Spinal cord (tissue), 10 donors: ENCODE data around the gene NDC1. TPM values are rescaled to one million over a fixed set of nuclear protein-coding genes. Genes with fewer than 3 reads are reported as not detected.

ENCODE experiments used
- DNase-seq, 6 donors: peaks; one replicate each; pipeline versions ENCODE4 v3.0.0 to v3.0.0-alpha.2; 2013 to 2015; ENCODE audit warnings: low spot score in 6 of 6, low read depth in 4 of 6
- H3K27ac ChIP-seq: one replicate; pipeline ENCODE4 v1.5.1; 2013; ENCODE audit warnings: low read depth, low read length, control low read depth
- H3K27me3 ChIP-seq: one replicate; pipeline ENCODE4 v1.6.1; 2013; ENCODE audit warnings: low read length; ENCODE audit not compliant: control insufficient read depth, insufficient read depth
- H3K36me3 ChIP-seq: one replicate; pipeline ENCODE4 v1.6.1; 2013; ENCODE audit warnings: low read length; ENCODE audit not compliant: control insufficient read depth, insufficient read depth
- H3K4me1 ChIP-seq: one replicate; pipeline ENCODE4 v1.6.1; 2013; ENCODE audit warnings: low read length; ENCODE audit not compliant: control insufficient read depth, insufficient read depth
- H3K4me3 ChIP-seq: one replicate; pipeline ENCODE4 v1.5.1; 2013; ENCODE audit warnings: low read depth, low read length, control low read depth
- H3K9me3 ChIP-seq: one replicate; pipeline ENCODE4 v1.6.1; 2013; ENCODE audit warnings: low read length; ENCODE audit not compliant: control insufficient read depth, insufficient read depth
- WGBS: methylation state at CpG from one replicate; pipeline ENCODE4 v1.1.5; 2013; ENCODE audit warnings: missing lambda C conversion rate; ENCODE audit not compliant: insufficient coverage; 5-methylcytosine and 5-hydroxymethylcytosine counted together
- polyA plus RNA-seq, 2 donors: library from polyadenylated mRNA; unstranded; fragments of 120-200 nt; gene quantifications; one replicate each; pipeline ENCODE4 v1.2.1, GENCODE V29; 2013; ENCODE audit not compliant: insufficient read length in 2 of 2
- total RNA-seq, 2 donors: library from RNA; depleted of rRNA in 1 of 2; stranded (reverse); fragments of 120-200 nt in 1 of 2; fragments of >200 nt in 1 of 2; gene quantifications; one replicate each; pipeline versions ENCODE4 v1.2.3 to v1.2.4, GENCODE V29; 2013 to 2014
- donor health status: healthy.

NDC1 gene
- total and polyA plus RNA-seq, 4 donors: 15.3 to 28.7 (median 17.1) TPM

- DNase-seq: no peak
- Histone ChIP-seq H3K4me1 (no peaks in the 10 kb centered on the region), H3K27ac (no peak overlapping the region), H3K9me3 (no peaks in the 10 kb centered on the region), H3K4me3 (no peak overlapping the region), H3K27me3 (no peaks in the 10 kb centered on the region), H3K36me3 (peaks cover 6% of the 10 kb centered on the region)
- 100% methylated on average over 1 of the region's 2 CpGs for WGBS
Observed at GRCh38 chr1:53810497-53810896, 27.6 kb downstream of the NDC1 start.

DNA sequence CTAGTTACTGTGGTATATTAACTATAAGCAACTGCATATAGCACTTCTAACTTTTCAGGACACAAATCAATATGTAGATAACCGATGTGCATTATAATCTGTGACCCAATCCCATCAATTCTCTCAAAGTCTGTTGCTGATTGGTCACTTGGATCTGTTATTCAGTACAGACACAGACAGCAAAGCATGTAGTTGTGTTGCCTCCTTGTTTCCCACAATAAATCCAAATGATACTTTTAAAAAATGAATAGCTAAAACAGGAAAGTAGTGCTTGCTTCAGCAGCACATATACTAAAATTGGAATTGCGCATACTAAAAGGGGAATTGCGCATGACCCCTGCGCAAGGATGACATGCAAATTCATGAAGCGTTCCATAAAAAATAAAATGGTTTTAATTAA, 28.1 kb downstream of the NDC1 start:
- DNase-seq: no peak
- H3K9me3 ChIP-seq: no peaks in the 10 kb centered on the region
- no peaks in the 10 kb centered on the region for H3K4me1 ChIP-seq
- H3K36me3 ChIP-seq: peaks cover 6% of the 10 kb centered on the region
- no peak overlapping the region for H3K4me3 ChIP-seq
- no peak overlapping the region for H3K27ac ChIP-seq
- WGBS: 97% methylated on average over 4 of the region's 5 CpGs
- H3K27me3 ChIP-seq: no peaks in the 10 kb centered on the region

- Histone ChIP-seq H3K4me3 (no peak overlapping the region), H3K27me3 (no peaks in the 10 kb centered on the region), H3K4me1 (no peaks in the 10 kb centered on the region), H3K27ac (no peak overlapping the region), H3K9me3 (no peaks in the 10 kb centered on the region), H3K36me3 (peaks cover 12% of the 10 kb centered on the region)
- no peak for DNase-seq
- WGBS: no CpG with 5 or more reads among the region's 5 CpGs
Observed at GRCh38 chr1:53807916-53808315, 30.2 kb downstream of the NDC1 start.

DNA sequence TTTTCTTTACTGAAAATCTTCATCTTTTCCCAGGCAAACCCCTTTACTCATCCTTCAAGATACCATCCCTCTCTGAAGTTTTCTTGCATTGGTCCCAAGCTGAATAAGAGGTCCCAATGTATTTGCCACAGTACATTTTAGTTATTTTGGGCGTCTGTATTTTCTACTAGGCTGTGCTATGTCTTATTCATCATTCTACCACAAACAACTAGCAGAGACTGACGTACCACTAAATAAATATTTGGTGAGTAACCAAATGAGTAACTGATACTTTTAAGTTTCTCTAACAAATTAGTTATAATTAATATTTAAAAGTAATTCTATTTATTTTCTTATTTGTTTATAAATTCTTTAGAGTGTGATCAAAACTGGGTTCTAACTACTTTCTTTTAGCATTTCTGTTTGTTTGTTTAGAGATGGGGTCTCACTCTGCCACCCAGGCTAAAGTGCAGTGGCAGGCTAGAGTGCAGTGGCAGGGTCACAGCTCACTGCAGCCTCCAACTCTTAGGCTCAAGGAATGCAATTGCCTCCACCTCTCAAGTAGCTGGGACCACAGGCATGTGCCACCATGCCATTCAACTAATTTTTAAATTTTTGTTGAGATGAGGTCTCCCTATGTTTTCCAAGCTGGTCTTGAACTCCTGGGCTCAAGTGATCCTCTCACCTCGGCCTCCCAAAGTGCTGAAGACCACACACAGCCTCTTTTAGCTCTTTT, 33.1 kb downstream of the NDC1 start:
- H3K9me3 ChIP-seq: no peaks in the 10 kb centered on the region
- DNase-seq: no peak
- H3K4me3 ChIP-seq: no peak overlapping the region
- H3K4me1 ChIP-seq: no peaks in the 10 kb centered on the region
- no CpG with 5 or more reads among the region's 3 CpGs for WGBS
- no peak overlapping the region for H3K27ac ChIP-seq
- no peaks in the 10 kb centered on the region for H3K27me3 ChIP-seq
- peaks cover 15% of the 10 kb centered on the region for H3K36me3 ChIP-seq

- Histone ChIP-seq H3K27ac (no peak overlapping the region), H3K4me1 (no peaks in the 10 kb centered on the region), H3K27me3 (no peaks in the 10 kb centered on the region), H3K36me3 (peaks cover 15% of the 10 kb centered on the region), H3K9me3 (no peaks in the 10 kb centered on the region), H3K4me3 (no peak overlapping the region)
- 93% methylated on average over 3 of the region's 7 CpGs for WGBS
- DNase-seq: no peak
Observed at GRCh38 chr1:53804181-53804580, 33.9 kb downstream of the NDC1 start.

DNA sequence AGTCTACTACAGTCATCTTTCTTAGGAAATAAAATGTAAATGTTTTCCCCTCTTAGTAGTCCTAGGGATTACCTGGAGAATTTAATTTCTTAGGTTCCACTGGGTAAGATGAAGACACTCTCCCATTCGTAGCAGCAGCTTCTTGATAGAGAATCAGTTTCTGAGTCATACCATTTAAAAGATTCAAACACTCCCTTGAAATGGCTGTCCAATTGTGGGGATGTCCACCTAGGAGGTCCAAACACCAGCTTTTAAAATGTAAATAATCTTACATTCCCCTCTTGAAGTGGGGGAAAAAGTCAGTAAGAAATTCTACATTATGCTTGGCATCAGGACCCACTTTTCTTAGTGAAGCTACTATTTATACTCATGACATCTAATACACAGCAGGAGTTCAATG, 37.5 kb downstream of the NDC1 start:
- no peak overlapping the region for H3K4me3 ChIP-seq
- no peaks in the 10 kb centered on the region for H3K9me3 ChIP-seq
- no peaks in the 10 kb centered on the region for H3K27me3 ChIP-seq
- peaks cover 10% of the 10 kb centered on the region for H3K36me3 ChIP-seq
- DNase-seq: no peak
- no CpG with 5 or more reads among the region's 1 CpG for WGBS
- H3K4me1 ChIP-seq: no peaks in the 10 kb centered on the region
- no peak overlapping the region for H3K27ac ChIP-seq

DNA sequence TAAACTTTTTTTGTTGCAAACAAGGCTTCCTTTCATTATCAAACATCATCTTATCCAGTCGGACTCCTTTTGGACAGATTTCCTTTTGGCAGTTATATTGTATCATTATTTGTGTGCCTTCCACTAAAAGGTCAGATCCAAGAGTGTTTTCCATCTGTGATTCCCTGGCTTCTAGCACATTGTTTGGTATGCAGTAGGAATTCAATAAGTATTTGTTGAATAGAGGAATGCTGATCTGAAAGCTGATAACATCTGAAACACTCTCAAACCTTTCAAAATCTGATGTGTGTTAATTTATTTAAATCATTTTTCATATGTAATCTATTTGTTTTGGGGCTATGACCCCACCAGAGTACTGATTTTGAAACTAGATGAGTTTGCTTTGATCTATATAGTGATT, 39.0 kb downstream of the NDC1 start:
- DNase-seq: no peak
- peaks cover 6% of the 10 kb centered on the region for H3K36me3 ChIP-seq
- H3K9me3 ChIP-seq: no peaks in the 10 kb centered on the region
- no peaks in the 10 kb centered on the region for H3K27me3 ChIP-seq
- H3K27ac ChIP-seq: no peak overlapping the region
- no CpG with 5 or more reads among the region's 1 CpG for WGBS
- no peak overlapping the region for H3K4me3 ChIP-seq
- H3K4me1 ChIP-seq: no peaks in the 10 kb centered on the region

GRCh38 chr1:53792806-53793205, 45.3 kb downstream of the NDC1 start:
- Histone ChIP-seq H3K9me3 (no peaks in the 10 kb centered on the region), H3K4me3 (no peak overlapping the region), H3K27ac (no peak overlapping the region), H3K4me1 (no peaks in the 10 kb centered on the region), H3K36me3 (peaks cover 12% of the 10 kb centered on the region), H3K27me3 (no peaks in the 10 kb centered on the region)
- WGBS: 62% methylated on average over 3 of the region's 4 CpGs
- DNase-seq: peak in 2 of 6 donors; percentile 2 to 40

DNA sequence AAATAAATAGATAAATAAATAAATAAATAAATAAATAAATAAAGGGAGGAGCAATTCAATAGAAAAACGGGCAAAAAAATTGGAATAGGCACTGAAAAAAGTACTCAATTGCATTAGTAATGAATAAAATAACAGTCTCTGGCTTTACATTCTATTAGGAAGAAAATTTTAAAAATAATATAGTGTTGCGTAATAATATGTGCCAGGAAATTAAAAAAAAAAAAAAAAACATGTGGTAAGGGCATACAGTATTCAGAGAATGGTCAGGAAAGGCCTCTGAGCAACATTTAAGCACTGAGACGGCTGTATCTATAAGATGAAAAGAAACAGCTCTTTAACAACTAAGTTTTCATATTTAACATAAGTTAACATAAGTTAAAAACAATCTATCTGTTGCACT, 50.4 kb downstream of the NDC1 start:
- no peak overlapping the region for H3K27ac ChIP-seq
- no CpG with 5 or more reads among the region's 3 CpGs for WGBS
- H3K27me3 ChIP-seq: no peaks in the 10 kb centered on the region
- no peak for DNase-seq
- H3K4me3 ChIP-seq: no peak overlapping the region
- no peaks in the 10 kb centered on the region for H3K9me3 ChIP-seq
- peaks cover 26% of the 10 kb centered on the region for H3K36me3 ChIP-seq
- no peaks in the 10 kb centered on the region for H3K4me1 ChIP-seq

- Histone ChIP-seq H3K4me3 (no peak overlapping the region), H3K27ac (no peak overlapping the region), H3K36me3 (peaks cover 14% of the 10 kb centered on the region), H3K27me3 (no peaks in the 10 kb centered on the region), H3K4me1 (no peaks in the 10 kb centered on the region), H3K9me3 (no peaks in the 10 kb centered on the region)
- WGBS: no CpG with 5 or more reads among the region's 1 CpG
- no peak for DNase-seq
Observed at GRCh38 chr1:53783056-53783455, 55.0 kb downstream of the NDC1 start.
